ENCODE measurements around the gene ST6GALNAC5. TPM values are rescaled to one million over a fixed set of nuclear protein-coding genes. Genes with fewer than 3 reads are reported as not detected.

ST6GALNAC5 gene
- total RNA-seq, 1 donor from 2014 or later, result 9.5 TPM

- Mint-ChIP-seq H3K4me3 (ENCODE audit: low read depth) (no peak overlapping the region), H3K27ac (no peak overlapping the region), H3K36me3 (ENCODE audit: insufficient read depth) (no peaks in the 10 kb centered on the region), H3K4me1 (ENCODE audit: low read depth) (peaks cover 12% of the 10 kb centered on the region), H3K27me3 (no peaks in the 10 kb centered on the region), H3K9me3 (ENCODE audit: low read depth) (no peaks in the 10 kb centered on the region)
- no peak for DNase-seq (ENCODE audit: low spot score, unreplicated experiment)
- TF ChIP-seq CTCF (IDR thresholded peaks at IDR 0.05; ENCODE audit: unreplicated experiment), result no peak
Observed at GRCh38 chr1:76951153-76951552, 83.9 kb downstream of the ST6GALNAC5 start.

GRCh38 chr1:76955652-76956051 is 88.4 kb downstream of the ST6GALNAC5 start:
- Mint-ChIP-seq H3K36me3 (ENCODE audit: insufficient read depth) (no peaks in the 10 kb centered on the region), H3K4me1 (ENCODE audit: low read depth) (peaks cover 14% of the 10 kb centered on the region), H3K4me3 (ENCODE audit: low read depth) (no peak overlapping the region), H3K9me3 (ENCODE audit: low read depth) (peaks cover 2% of the 10 kb centered on the region), H3K27ac (no peak overlapping the region), H3K27me3 (no peaks in the 10 kb centered on the region)
- DNase-seq (ENCODE audit: low spot score, unreplicated experiment), result no peak
- no peak for TF ChIP-seq CTCF (IDR thresholded peaks at IDR 0.05; ENCODE audit: unreplicated experiment)

- no peaks in the 10 kb centered on the region for H3K27me3 Mint-ChIP-seq
- H3K27ac Mint-ChIP-seq, result no peak overlapping the region
- DNase-seq (ENCODE audit: low spot score, unreplicated experiment), result no peak
- no peak for TF ChIP-seq CTCF (IDR thresholded peaks at IDR 0.05; ENCODE audit: unreplicated experiment)
- peaks cover 11% of the 10 kb centered on the region for H3K4me1 Mint-ChIP-seq (ENCODE audit: low read depth)
- no peaks in the 10 kb centered on the region for H3K36me3 Mint-ChIP-seq (ENCODE audit: insufficient read depth)
- H3K9me3 Mint-ChIP-seq (ENCODE audit: low read depth), result peaks cover 2% of the 10 kb centered on the region
- no peak overlapping the region for H3K4me3 Mint-ChIP-seq (ENCODE audit: low read depth)
Observed at GRCh38 chr1:76957961-76958360, 90.7 kb downstream of the ST6GALNAC5 start.

GRCh38 chr1:76958828-76959227 is 91.5 kb downstream of the ST6GALNAC5 start:
- H3K36me3 Mint-ChIP-seq (ENCODE audit: insufficient read depth), result peaks cover 2% of the 10 kb centered on the region
- peaks cover 11% of the 10 kb centered on the region for H3K4me1 Mint-ChIP-seq (ENCODE audit: low read depth)
- no peak for DNase-seq (ENCODE audit: low spot score, unreplicated experiment)
- TF ChIP-seq CTCF (IDR thresholded peaks at IDR 0.05; ENCODE audit: unreplicated experiment), result no peak
- H3K27ac Mint-ChIP-seq, result no peak overlapping the region
- no peak overlapping the region for H3K4me3 Mint-ChIP-seq (ENCODE audit: low read depth)
- H3K9me3 Mint-ChIP-seq (ENCODE audit: low read depth), result peaks cover 5% of the 10 kb centered on the region
- H3K27me3 Mint-ChIP-seq, result no peaks in the 10 kb centered on the region

GRCh38 chr1:76959556-76959955 is 92.3 kb downstream of the ST6GALNAC5 start:
- no peak for DNase-seq (ENCODE audit: low spot score, unreplicated experiment)
- Mint-ChIP-seq H3K36me3 (ENCODE audit: insufficient read depth) (peaks cover 2% of the 10 kb centered on the region), H3K4me1 (ENCODE audit: low read depth) (peaks cover 11% of the 10 kb centered on the region), H3K27me3 (no peaks in the 10 kb centered on the region), H3K27ac (no peak overlapping the region), H3K4me3 (ENCODE audit: low read depth) (no peak overlapping the region), H3K9me3 (ENCODE audit: low read depth) (peaks cover 5% of the 10 kb centered on the region)
- TF ChIP-seq CTCF (IDR thresholded peaks at IDR 0.05; ENCODE audit: unreplicated experiment), result no peak

All from progenitor cell of endocrine pancreas (in vitro differentiated cells).